Sigmoid colon (tissue), 3 donors: ENCODE measurements around the gene RAB3GAP2.

Source experiments
- POLR2A ChIP-seq, 2 donors: fragments of 450-650 bp; IDR thresholded peaks; one replicate each; pipeline ENCODE4 v1.6.1; 2016; ENCODE audit warnings: antibody characterized with exemption in 2 of 2, mild to moderate bottlenecking in 2 of 2, moderate library complexity in 2 of 2
- TF ChIP-seq, protein P1 (sequence below), 4 experiments: fragments of 450-650 bp in 3 of 4; fragments of 200-600 bp in 1 of 4; IDR thresholded peaks; one replicate each; pipeline ENCODE4 v1.5.1; 2016 to 2019; ENCODE audit warnings: antibody characterized with exemption in 4 of 4, mild to moderate bottlenecking in 3 of 4, moderate library complexity in 2 of 4

GRCh38 chr1:220151454-220151853 is 120.8 kb downstream of the RAB3GAP2 start:
- TF ChIP-seq POLR2A (IDR thresholded peaks at IDR 0.05): no peak
- TF ChIP-seq, protein P1, sequence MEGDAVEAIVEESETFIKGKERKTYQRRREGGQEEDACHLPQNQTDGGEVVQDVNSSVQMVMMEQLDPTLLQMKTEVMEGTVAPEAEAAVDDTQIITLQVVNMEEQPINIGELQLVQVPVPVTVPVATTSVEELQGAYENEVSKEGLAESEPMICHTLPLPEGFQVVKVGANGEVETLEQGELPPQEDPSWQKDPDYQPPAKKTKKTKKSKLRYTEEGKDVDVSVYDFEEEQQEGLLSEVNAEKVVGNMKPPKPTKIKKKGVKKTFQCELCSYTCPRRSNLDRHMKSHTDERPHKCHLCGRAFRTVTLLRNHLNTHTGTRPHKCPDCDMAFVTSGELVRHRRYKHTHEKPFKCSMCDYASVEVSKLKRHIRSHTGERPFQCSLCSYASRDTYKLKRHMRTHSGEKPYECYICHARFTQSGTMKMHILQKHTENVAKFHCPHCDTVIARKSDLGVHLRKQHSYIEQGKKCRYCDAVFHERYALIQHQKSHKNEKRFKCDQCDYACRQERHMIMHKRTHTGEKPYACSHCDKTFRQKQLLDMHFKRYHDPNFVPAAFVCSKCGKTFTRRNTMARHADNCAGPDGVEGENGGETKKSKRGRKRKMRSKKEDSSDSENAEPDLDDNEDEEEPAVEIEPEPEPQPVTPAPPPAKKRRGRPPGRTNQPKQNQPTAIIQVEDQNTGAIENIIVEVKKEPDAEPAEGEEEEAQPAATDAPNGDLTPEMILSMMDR (IDR thresholded peaks at IDR 0.05): no peak
